HepG2 (cell line): ENCODE results near the gene SYNJ2. TPM values are rescaled to one million over a fixed set of nuclear protein-coding genes. Genes with fewer than 3 reads are reported as not detected.

Experiments
- MZF1 ChIP-seq: sonication (generic); formaldehyde crosslinking; IDR thresholded peaks from 2 replicates; pipeline ENCODE4 v1.8.1; 2023; ENCODE audit warnings: mild to moderate bottlenecking, missing genetic modification reagents, borderline replicate concordance
- polyA plus RNA-seq, 8 experiments: library from polyadenylated mRNA; depleted of rRNA in 3 of 8; stranded (reverse) in 7 of 8; unstranded in 1 of 8; fragments of >200 nt; fragmentation: Illumina TruSeq in 4 of 8; extraction: Trizol in 4 of 8; gene quantifications; 2 replicates each; pipeline versions ENCODE4 v1.2.1 to v1.2.3, GENCODE V29; 2011 to 2016; ENCODE audit warnings: low read depth in 4 of 8, missing spikeins in 1 of 8, mixed read lengths in 1 of 8; ENCODE audit not compliant: insufficient read depth in 1 of 8
- total RNA-seq, 5 experiments: library from RNA; depleted of rRNA; stranded (reverse); fragments of >200 nt; fragmentation: Illumina TruSeq; extraction: Trizol; gene quantifications; 2 replicates each; pipeline ENCODE4 v1.2.3, GENCODE V29; 2016; ENCODE audit warnings: low read depth in 1 of 5
- TF ChIP-seq, protein P1 (sequence below): sonication (generic); formaldehyde crosslinking; IDR thresholded peaks from 2 replicates; pipeline ENCODE4 v1.5.1; 2020; ENCODE audit warnings: mild to moderate bottlenecking, missing genetic modification reagents
- TF ChIP-seq, protein P2 (sequence below): sonication (generic); formaldehyde crosslinking; IDR thresholded peaks from 2 replicates; pipeline ENCODE4 v1.4.0; 2020; ENCODE audit warnings: mild to moderate bottlenecking, missing genetic modification reagents, borderline replicate concordance

Gene SYNJ2
- total and polyA plus RNA-seq, 2 of the 13 experiments (the other 11 are each of a cell fraction or from before 2014, with no cell fraction given) = 39.1 to 57.6 TPM

DNA sequence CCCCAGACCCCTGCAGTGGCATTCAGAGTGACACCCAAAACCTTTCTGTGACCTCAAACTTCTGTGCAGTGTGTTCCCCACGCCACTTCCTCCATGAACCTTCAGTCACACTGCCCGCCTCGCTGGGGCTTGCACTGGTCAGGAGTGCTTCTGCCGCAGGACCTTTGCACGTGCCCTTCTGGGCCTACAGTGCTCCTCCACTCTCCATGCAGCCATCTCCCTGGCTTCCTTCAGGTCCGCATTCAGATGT, 27.1 kb downstream of the SYNJ2 start (continued):
- TF ChIP-seq, protein P1, sequence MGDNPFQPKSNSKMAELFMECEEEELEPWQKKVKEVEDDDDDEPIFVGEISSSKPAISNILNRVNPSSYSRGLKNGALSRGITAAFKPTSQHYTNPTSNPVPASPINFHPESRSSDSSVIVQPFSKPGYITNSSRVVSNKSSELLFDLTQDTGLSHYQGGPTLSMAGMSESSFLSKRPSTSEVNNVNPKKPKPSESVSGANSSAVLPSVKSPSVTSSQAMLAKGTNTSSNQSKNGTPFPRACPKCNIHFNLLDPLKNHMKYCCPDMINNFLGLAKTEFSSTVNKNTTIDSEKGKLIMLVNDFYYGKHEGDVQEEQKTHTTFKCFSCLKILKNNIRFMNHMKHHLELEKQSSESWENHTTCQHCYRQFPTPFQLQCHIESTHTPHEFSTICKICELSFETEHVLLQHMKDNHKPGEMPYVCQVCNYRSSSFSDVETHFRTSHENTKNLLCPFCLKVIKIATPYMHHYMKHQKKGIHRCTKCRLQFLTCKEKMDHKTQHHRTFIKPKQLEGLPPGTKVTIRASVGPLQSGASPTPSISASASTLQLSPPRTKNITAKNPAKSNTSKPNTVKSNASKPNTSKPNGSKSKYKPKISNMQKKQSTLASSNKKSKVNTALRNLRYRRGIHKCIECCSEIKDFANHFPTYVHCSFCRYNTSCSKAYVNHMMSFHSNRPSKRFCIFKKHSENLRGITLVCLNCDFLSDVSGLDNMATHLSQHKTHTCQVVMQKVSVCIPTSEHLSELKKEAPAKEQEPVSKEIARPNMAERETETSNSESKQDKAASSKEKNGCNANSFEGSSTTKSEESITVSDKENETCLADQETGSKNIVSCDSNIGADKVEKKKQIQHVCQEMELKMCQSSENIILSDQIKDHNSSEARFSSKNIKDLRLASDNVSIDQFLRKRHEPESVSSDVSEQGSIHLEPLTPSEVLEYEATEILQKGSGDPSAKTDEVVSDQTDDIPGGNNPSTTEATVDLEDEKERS = 0 out of 2 replicates have a peak, but pooled peaks have one; percentile 69
- no peak for TF ChIP-seq MZF1 (CRISPR knock-in tag)
- TF ChIP-seq, protein P2, sequence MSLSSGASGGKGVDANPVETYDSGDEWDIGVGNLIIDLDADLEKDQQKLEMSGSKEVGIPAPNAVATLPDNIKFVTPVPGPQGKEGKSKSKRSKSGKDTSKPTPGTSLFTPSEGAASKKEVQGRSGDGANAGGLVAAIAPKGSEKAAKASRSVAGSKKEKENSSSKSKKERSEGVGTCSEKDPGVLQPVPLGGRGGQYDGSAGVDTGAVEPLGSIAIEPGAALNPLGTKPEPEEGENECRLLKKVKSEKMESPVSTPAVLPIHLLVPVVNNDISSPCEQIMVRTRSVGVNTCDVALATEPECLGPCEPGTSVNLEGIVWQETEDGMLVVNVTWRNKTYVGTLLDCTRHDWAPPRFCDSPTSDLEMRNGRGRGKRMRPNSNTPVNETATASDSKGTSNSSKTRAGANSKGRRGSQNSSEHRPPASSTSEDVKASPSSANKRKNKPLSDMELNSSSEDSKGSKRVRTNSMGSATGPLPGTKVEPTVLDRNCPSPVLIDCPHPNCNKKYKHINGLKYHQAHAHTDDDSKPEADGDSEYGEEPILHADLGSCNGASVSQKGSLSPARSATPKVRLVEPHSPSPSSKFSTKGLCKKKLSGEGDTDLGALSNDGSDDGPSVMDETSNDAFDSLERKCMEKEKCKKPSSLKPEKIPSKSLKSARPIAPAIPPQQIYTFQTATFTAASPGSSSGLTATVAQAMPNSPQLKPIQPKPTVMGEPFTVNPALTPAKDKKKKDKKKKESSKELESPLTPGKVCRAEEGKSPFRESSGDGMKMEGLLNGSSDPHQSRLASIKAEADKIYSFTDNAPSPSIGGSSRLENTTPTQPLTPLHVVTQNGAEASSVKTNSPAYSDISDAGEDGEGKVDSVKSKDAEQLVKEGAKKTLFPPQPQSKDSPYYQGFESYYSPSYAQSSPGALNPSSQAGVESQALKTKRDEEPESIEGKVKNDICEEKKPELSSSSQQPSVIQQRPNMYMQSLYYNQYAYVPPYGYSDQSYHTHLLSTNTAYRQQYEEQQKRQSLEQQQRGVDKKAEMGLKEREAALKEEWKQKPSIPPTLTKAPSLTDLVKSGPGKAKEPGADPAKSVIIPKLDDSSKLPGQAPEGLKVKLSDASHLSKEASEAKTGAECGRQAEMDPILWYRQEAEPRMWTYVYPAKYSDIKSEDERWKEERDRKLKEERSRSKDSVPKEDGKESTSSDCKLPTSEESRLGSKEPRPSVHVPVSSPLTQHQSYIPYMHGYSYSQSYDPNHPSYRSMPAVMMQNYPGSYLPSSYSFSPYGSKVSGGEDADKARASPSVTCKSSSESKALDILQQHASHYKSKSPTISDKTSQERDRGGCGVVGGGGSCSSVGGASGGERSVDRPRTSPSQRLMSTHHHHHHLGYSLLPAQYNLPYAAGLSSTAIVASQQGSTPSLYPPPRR (CRISPR knock-in tag) = no peak
